ENCODE data around the gene METTL23.

- TF ChIP-seq YY1 (IDR thresholded peaks at IDR 0.05; ENCODE audit: insufficient read depth, insufficient read length): no peak
- no peak for TF ChIP-seq ZNF274 (IDR thresholded peaks at IDR 0.05; ENCODE audit: low read depth, low read length)
- TF ChIP-seq SUZ12 (IDR thresholded peaks at IDR 0.05; ENCODE audit: extremely low read depth, insufficient read depth, insufficient read length): no peak
These were observed 54.7 kb downstream of the METTL23 start for GRCh38 chr17:76781056-76781982.

Data from NT2/D1 (cell line).